H1 (cell line): ENCODE results near the gene TOR1AIP1.

Experiments
- CREB1 ChIP-seq: IDR thresholded peaks from 2 replicates; pipeline ENCODE4 v1.6.1; 2012; ENCODE audit warnings: inconsistent platforms
- EGR1 ChIP-seq: IDR thresholded peaks from 2 replicates; pipeline ENCODE4 v1.6.1; 2011; ENCODE audit warnings: low read depth, low read length, borderline replicate concordance
- EZH2 ChIP-seq: fragments of 200-600 bp; sonication (generic); IDR thresholded peaks from 2 replicates; pipeline ENCODE4 v1.7.1; 2012; ENCODE audit warnings: low read depth, mild to moderate bottlenecking, moderate library complexity, low read length, inconsistent platforms; ENCODE audit not compliant: severe bottlenecking
- HDAC2 ChIP-seq, 2 experiments: fragments of 300-600 bp in 1 of 2; sonication (generic) in 1 of 2; IDR thresholded peaks; 2 replicates each; pipeline ENCODE4 v1.6.1; 2011 to 2012; ENCODE audit warnings: low read depth in 2 of 2, low read length in 2 of 2, mild to moderate bottlenecking in 2 of 2, moderate library complexity in 2 of 2, borderline replicate concordance in 1 of 2, inconsistent platforms in 1 of 2
- HDAC6 ChIP-seq: IDR thresholded peaks from one replicate; pipeline ENCODE4 v1.7.1; 2012; ENCODE audit warnings: low read depth, mild to moderate bottlenecking, inconsistent platforms, low read length, moderate library complexity
- POLR2A ChIP-seq, 2 experiments: IDR thresholded peaks; 1 replicate in 1 of 2; 2 replicates in 1 of 2; pipeline ENCODE4 v1.6.1; 2011; ENCODE audit warnings: low read depth in 2 of 2, low read length in 2 of 2, mild to moderate bottlenecking in 2 of 2; ENCODE audit errors: control extremely low read depth in 1 of 2
- RAD21 ChIP-seq, 2 experiments: IDR thresholded peaks in 1 of 2; conservative IDR thresholded peaks in 1 of 2; 2 replicates each; pipeline ENCODE4 v1.6.1; 2011; ENCODE audit warnings: low read depth in 2 of 2, low read length in 2 of 2, improper control_type of control experiment in 1 of 2, inconsistent platforms in 1 of 2, mild to moderate bottlenecking in 1 of 2, moderate library complexity in 1 of 2
- SP2 ChIP-seq: IDR thresholded peaks from 2 replicates; pipeline ENCODE4 v1.6.1; 2012; ENCODE audit warnings: mild to moderate bottlenecking, low read length, inconsistent platforms
- SRF ChIP-seq: IDR thresholded peaks from 2 replicates; pipeline ENCODE4 v1.6.1; 2011; ENCODE audit warnings: mild to moderate bottlenecking, low read depth, low read length, moderate library complexity
- SUZ12 ChIP-seq: fragments of 200-600 bp; sonication (generic); IDR thresholded peaks from 2 replicates; pipeline ENCODE4 v1.6.1; 2012; ENCODE audit warnings: mild to moderate bottlenecking, inconsistent platforms, low read length, moderate library complexity, mixed read lengths
- TAF1 ChIP-seq: IDR thresholded peaks from 2 replicates; pipeline ENCODE4 v1.6.1; 2011; ENCODE audit warnings: mild to moderate bottlenecking, low read depth, low read length
- TEAD4 ChIP-seq: IDR thresholded peaks from 2 replicates; pipeline ENCODE4 v1.6.1; 2012; ENCODE audit warnings: low read depth, low read length, inconsistent platforms, mixed read lengths
- TF ChIP-seq, protein P1 (sequence below), 3 experiments: IDR thresholded peaks; 1 replicate in 2 of 3; 2 replicates in 1 of 3; pipeline versions ENCODE4 v1.5.1 to v1.6.1; 2011; ENCODE audit warnings: low read length in 3 of 3, mild to moderate bottlenecking in 3 of 3, inconsistent platforms in 2 of 3, low read depth in 1 of 3, moderate library complexity in 1 of 3; ENCODE audit not compliant: insufficient read depth in 1 of 3; ENCODE audit errors: control extremely low read depth in 1 of 3

- no peak for TF ChIP-seq RAD21 (IDR thresholded peaks at IDR 0.05 in 1 of 2, conservative IDR thresholded peaks at IDR 0.05 in 1 of 2; ENCODE audit: low read depth in 2 of 2, low read length in 2 of 2)
- no peak for TF ChIP-seq TAF1
- TF ChIP-seq SUZ12, result no peak
- TF ChIP-seq SP2, result no peak
- TF ChIP-seq, protein P1, sequence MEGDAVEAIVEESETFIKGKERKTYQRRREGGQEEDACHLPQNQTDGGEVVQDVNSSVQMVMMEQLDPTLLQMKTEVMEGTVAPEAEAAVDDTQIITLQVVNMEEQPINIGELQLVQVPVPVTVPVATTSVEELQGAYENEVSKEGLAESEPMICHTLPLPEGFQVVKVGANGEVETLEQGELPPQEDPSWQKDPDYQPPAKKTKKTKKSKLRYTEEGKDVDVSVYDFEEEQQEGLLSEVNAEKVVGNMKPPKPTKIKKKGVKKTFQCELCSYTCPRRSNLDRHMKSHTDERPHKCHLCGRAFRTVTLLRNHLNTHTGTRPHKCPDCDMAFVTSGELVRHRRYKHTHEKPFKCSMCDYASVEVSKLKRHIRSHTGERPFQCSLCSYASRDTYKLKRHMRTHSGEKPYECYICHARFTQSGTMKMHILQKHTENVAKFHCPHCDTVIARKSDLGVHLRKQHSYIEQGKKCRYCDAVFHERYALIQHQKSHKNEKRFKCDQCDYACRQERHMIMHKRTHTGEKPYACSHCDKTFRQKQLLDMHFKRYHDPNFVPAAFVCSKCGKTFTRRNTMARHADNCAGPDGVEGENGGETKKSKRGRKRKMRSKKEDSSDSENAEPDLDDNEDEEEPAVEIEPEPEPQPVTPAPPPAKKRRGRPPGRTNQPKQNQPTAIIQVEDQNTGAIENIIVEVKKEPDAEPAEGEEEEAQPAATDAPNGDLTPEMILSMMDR (IDR thresholded peaks at IDR 0.05; ENCODE audit: control extremely low read depth in 1 of 3, insufficient read depth in 1 of 3, low read depth in 1 of 3, low read length in 3 of 3), result no peak
- no peak for TF ChIP-seq POLR2A (IDR thresholded peaks at IDR 0.05; ENCODE audit: control extremely low read depth in 1 of 2, low read depth in 2 of 2, low read length in 2 of 2)
- no peak for TF ChIP-seq SRF
- no peak for TF ChIP-seq CREB1
- TF ChIP-seq HDAC6, result no peak
- no peak for TF ChIP-seq EZH2
- no peak for TF ChIP-seq TEAD4
- TF ChIP-seq EGR1, result no peak
- no peak for TF ChIP-seq HDAC2 (IDR thresholded peaks at IDR 0.05; ENCODE audit: borderline replicate concordance in 1 of 2, low read depth in 2 of 2, low read length in 2 of 2)
These were observed 42.2 kb downstream of the TOR1AIP1 start for GRCh38 chr1:179924268-179924667.
